Uterus (tissue), 2 donors: ENCODE measurements around the gene S100A11.

Experiments
- POLR2A ChIP-seq, 2 donors: fragments of 450-650 bp; IDR thresholded peaks; one replicate each; pipeline ENCODE4 v1.6.1; 2016; ENCODE audit warnings: antibody characterized with exemption in 2 of 2, mild to moderate bottlenecking in 1 of 2, moderate library complexity in 1 of 2
- TF ChIP-seq, protein P1 (sequence below), 4 experiments: fragments of 200-600 bp in 2 of 4; fragments of 450-650 bp in 2 of 4; sonication (generic) in 2 of 4; IDR thresholded peaks; one replicate each; pipeline ENCODE4 v1.5.1; 2016 to 2019; ENCODE audit warnings: antibody characterized with exemption in 4 of 4, mild to moderate bottlenecking in 2 of 4, moderate library complexity in 1 of 4

DNA sequence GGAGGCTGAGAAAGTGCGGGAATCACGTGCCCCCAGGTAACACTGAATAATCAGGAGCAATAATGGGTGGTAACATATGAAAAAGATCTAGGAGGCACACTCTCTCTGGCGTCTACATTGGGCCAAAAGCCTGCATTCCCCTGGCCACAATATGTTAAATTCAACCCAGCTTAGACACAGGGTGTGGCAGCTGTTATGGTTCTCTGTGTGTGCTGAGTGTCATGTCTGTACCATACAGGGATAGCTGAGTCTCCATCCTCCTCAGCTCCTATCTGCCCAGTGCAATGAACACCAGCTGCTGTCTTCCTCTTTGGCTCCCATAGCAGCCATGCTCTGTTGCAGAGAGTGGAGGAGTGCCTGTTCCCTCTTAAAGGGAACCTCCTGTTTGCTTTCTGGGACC lies 14.3 kb downstream of the S100A11 start:
- TF ChIP-seq, protein P1, sequence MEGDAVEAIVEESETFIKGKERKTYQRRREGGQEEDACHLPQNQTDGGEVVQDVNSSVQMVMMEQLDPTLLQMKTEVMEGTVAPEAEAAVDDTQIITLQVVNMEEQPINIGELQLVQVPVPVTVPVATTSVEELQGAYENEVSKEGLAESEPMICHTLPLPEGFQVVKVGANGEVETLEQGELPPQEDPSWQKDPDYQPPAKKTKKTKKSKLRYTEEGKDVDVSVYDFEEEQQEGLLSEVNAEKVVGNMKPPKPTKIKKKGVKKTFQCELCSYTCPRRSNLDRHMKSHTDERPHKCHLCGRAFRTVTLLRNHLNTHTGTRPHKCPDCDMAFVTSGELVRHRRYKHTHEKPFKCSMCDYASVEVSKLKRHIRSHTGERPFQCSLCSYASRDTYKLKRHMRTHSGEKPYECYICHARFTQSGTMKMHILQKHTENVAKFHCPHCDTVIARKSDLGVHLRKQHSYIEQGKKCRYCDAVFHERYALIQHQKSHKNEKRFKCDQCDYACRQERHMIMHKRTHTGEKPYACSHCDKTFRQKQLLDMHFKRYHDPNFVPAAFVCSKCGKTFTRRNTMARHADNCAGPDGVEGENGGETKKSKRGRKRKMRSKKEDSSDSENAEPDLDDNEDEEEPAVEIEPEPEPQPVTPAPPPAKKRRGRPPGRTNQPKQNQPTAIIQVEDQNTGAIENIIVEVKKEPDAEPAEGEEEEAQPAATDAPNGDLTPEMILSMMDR (IDR thresholded peaks at IDR 0.05) = no peak
- no peak for TF ChIP-seq POLR2A (IDR thresholded peaks at IDR 0.05)
